Measurements from ENCODE around the gene SORCS2. TPM values are rescaled to one million over a fixed set of nuclear protein-coding genes. Genes with fewer than 3 reads are reported as not detected.

Gene SORCS2
- total RNA-seq, 4 donors from 2014 or later, result 0.26 to 17.1 (median 2.9) TPM

- peaks cover 0 to 4% of the 10 kb centered on the region in 2 donors for H3K4me1 ChIP-seq
- no peaks in the 10 kb centered on the region for H3K9me3 ChIP-seq
- no peak overlapping the region for H3K4me3 ChIP-seq
- H3K27ac ChIP-seq, result no peak overlapping the region
- no peak for DNase-seq
- intact Hi-C loops (cut with DNase I; ENCODE audit: low total_unique reads), result loop anchor here (10.0 kb wide), 1 partner anchor 394 kb away; no protein-coding TSS in a partner anchor
- H3K27me3 ChIP-seq, result no peaks in the 10 kb centered on the region
- TF ChIP-seq CTCF (IDR thresholded peaks at IDR 0.05) (no peak), POLR2A (IDR thresholded peaks at IDR 0.05) (no peak)
- H3K36me3 ChIP-seq, result no peaks in the 10 kb centered on the region
Measured at GRCh38 chr4:7328162-7328912, 136.0 kb downstream of the SORCS2 start.

- Histone ChIP-seq H3K27me3 (no peaks in the 10 kb centered on the region), H3K36me3 (no peaks in the 10 kb centered on the region), H3K4me3 (no peak overlapping the region), H3K4me1 (peaks cover 0 to 4% of the 10 kb centered on the region in 2 donors), H3K9me3 (no peaks in the 10 kb centered on the region), H3K27ac (no peak overlapping the region)
- intact Hi-C loops (cut with DNase I; ENCODE audit: low total_unique reads), result loop anchor here (10.0 kb wide), 1 partner anchor 394 kb away; no protein-coding TSS in a partner anchor
- no peak for DNase-seq
- TF ChIP-seq POLR2A (IDR thresholded peaks at IDR 0.05), result no peak
- no peak for TF ChIP-seq CTCF (IDR thresholded peaks at IDR 0.05)
Measured at GRCh38 chr4:7328913-7329638, 136.7 kb downstream of the SORCS2 start.

- DNase-seq, result no peak
- no peak overlapping the region for H3K4me3 ChIP-seq
- intact Hi-C loops (cut with DNase I; ENCODE audit: low total_unique reads), result no loop called here
- TF ChIP-seq CTCF (IDR thresholded peaks at IDR 0.05), result no peak
- H3K9me3 ChIP-seq, result no peaks in the 10 kb centered on the region
- no peak overlapping the region for H3K27ac ChIP-seq
- peaks cover 0 to 4% of the 10 kb centered on the region in 2 donors for H3K4me1 ChIP-seq
- no peaks in the 10 kb centered on the region for H3K36me3 ChIP-seq
- H3K27me3 ChIP-seq, result no peaks in the 10 kb centered on the region
Measured at GRCh38 chr4:7330031-7330596, 137.8 kb downstream of the SORCS2 start.

- DNase-seq, result no peak
- intact Hi-C loops (cut with DNase I; ENCODE audit: low total_unique reads), result no loop called here
- peaks cover 0 to 4% of the 10 kb centered on the region in 2 donors for H3K4me1 ChIP-seq
- H3K27ac ChIP-seq, result no peak overlapping the region
- no peaks in the 10 kb centered on the region for H3K36me3 ChIP-seq
- no peak overlapping the region for H3K4me3 ChIP-seq
- no peak for TF ChIP-seq CTCF (IDR thresholded peaks at IDR 0.05)
- no peak for TF ChIP-seq POLR2A (IDR thresholded peaks at IDR 0.05)
- H3K9me3 ChIP-seq, result no peaks in the 10 kb centered on the region
- no peaks in the 10 kb centered on the region for H3K27me3 ChIP-seq
Measured at GRCh38 chr4:7330811-7331681, 138.7 kb downstream of the SORCS2 start.

Data from uterus (tissue), 4 donors.